ENCODE results near the gene DDX17. TPM values are rescaled to one million over a fixed set of nuclear protein-coding genes. Genes with fewer than 3 reads are reported as not detected.
A peak's percentile ranks its signal among the peaks of the same experiment; 100 is the strongest.

The DDX17 gene
- total and polyA plus RNA-seq, 12 donors, result 184 to 668 (median 430) TPM

GRCh38 chr22:38482662-38483308 is 23.3 kb downstream of the DDX17 start:
- WGBS, 4 donors, result 93 to 97% (median 93%) methylated on average over 6 of the region's 6 CpGs
- peaks cover 0 to 75% of the 10 kb centered on the region in 2 donors for H3K36me3 ChIP-seq (replicated peaks in 1 of 2)
- peak in 1 of 7 donors; percentile 34 for DNase-seq
- no peaks in the 10 kb centered on the region for H3K9me3 ChIP-seq (replicated peaks in 1 of 3)
- intact Hi-C loops (cut with DNase I), result no loop called here
- no peak overlapping the region for H3K27ac ChIP-seq
- H3K27me3 ChIP-seq, result no peaks in the 10 kb centered on the region
- no peak overlapping the region for H3K4me3 ChIP-seq
- TF ChIP-seq CTCF (IDR thresholded peaks at IDR 0.05) (no peak), POLR2A (IDR thresholded peaks at IDR 0.05) (no peak)
- no peaks in the 10 kb centered on the region for H3K4me1 ChIP-seq (replicated peaks in 1 of 2)

GRCh38 chr22:38481871-38482332 is 24.2 kb downstream of the DDX17 start:
- 81 to 93% (median 85%) methylated on average over 8 of the region's 8 CpGs for WGBS, 4 donors
- peaks cover 0 to 66% of the 10 kb centered on the region in 2 donors for H3K36me3 ChIP-seq (replicated peaks in 1 of 2)

GRCh38 chr22:38481162-38481870 is 24.8 kb downstream of the DDX17 start:
- Histone ChIP-seq H3K36me3 (replicated peaks in 1 of 2) (peaks cover 0 to 60% of the 10 kb centered on the region in 2 donors), H3K9me3 (replicated peaks in 1 of 3) (no peaks in the 10 kb centered on the region), H3K4me1 (replicated peaks in 1 of 2) (no peaks in the 10 kb centered on the region), H3K4me3 (no peak overlapping the region), H3K27ac (no peak overlapping the region), H3K27me3 (no peaks in the 10 kb centered on the region)
- intact Hi-C loops (cut with DNase I), result no loop called here
- TF ChIP-seq POLR2A (IDR thresholded peaks at IDR 0.05), result no peak
- TF ChIP-seq CTCF (IDR thresholded peaks at IDR 0.05), result no peak
- WGBS, 4 donors, result 88 to 93% (median 91%) methylated on average over 3 of the region's 3 CpGs
- peak in 1 of 7 donors; percentile 50 for DNase-seq

More at GRCh38 chr22:38481871-38482332, 24.2 kb downstream of the DDX17 start:
- H3K27me3 ChIP-seq, result no peaks in the 10 kb centered on the region
- no peaks in the 10 kb centered on the region for H3K4me1 ChIP-seq (replicated peaks in 1 of 2)
- peak in 1 of 7 donors; percentile 56 for DNase-seq
- H3K27ac ChIP-seq, result no peak overlapping the region
- no peaks in the 10 kb centered on the region for H3K9me3 ChIP-seq (replicated peaks in 1 of 3)
- no peak for TF ChIP-seq POLR2A (IDR thresholded peaks at IDR 0.05)
- TF ChIP-seq CTCF (IDR thresholded peaks at IDR 0.05), result no peak
- intact Hi-C loops (cut with DNase I), result no loop called here
- no peak overlapping the region for H3K4me3 ChIP-seq

GRCh38 chr22:38479096-38479837 is 26.8 kb downstream of the DDX17 start:
- H3K27ac ChIP-seq, result no peak overlapping the region
- H3K4me1 ChIP-seq (replicated peaks in 1 of 2), result no peaks in the 10 kb centered on the region
- no peaks in the 10 kb centered on the region for H3K9me3 ChIP-seq (replicated peaks in 1 of 3)
- WGBS, 4 donors, result 74 to 81% (median 78%) methylated on average over 7 of the region's 7 CpGs
- no peak overlapping the region for H3K4me3 ChIP-seq
- peaks cover 0 to 40% of the 10 kb centered on the region in 2 donors for H3K36me3 ChIP-seq (replicated peaks in 1 of 2)
- H3K27me3 ChIP-seq, result no peaks in the 10 kb centered on the region
- intact Hi-C loops (cut with DNase I), result no loop called here
- DNase-seq, result peak in 1 of 7 donors; percentile 9
- TF ChIP-seq CTCF (IDR thresholded peaks at IDR 0.05), result no peak
- no peak for TF ChIP-seq POLR2A (IDR thresholded peaks at IDR 0.05)

Measured in adrenal gland (tissue), 12 donors.